B cell (primary cell): Measurements from ENCODE around the gene NEU2. TPM values are rescaled to one million over a fixed set of nuclear protein-coding genes. Genes with fewer than 3 reads are reported as not detected.

Experiments used
- ATAC-seq: fragments of 200-7000 bp; cut with Tn5 transposase; one replicate; pipeline ENCODE4 v1.10.0; 2021; ENCODE audit warnings: low read depth, mild to moderate bottlenecking, moderate number of reproducible peaks, moderate library complexity
- CTCF ChIA-PET: fragments of 350-600 bp; sonication (Branson Sonifier 250); formaldehyde crosslinking; loops from one replicate; lab custom pipeline; 2021; ENCODE audit warnings: antibody characterized with exemption, inconsistent platforms; lab: Charles Lee
- POLR2A ChIA-PET: fragments of 350-600 bp; sonication (Branson Sonifier 250); formaldehyde crosslinking; loops from one replicate; lab custom pipeline; 2021; ENCODE audit warnings: antibody characterized with exemption; lab: Charles Lee
- DNase-seq: peaks from one replicate; pipeline ENCODE4 v3.0.0; 2013
- H2AFZ ChIP-seq: 2 replicates; pipeline ENCODE4 v1.6.1; 2012; ENCODE audit warnings: mild to moderate bottlenecking, low read depth, low read length; ENCODE audit not compliant: insufficient read depth, poor library complexity, severe bottlenecking
- H3K27ac ChIP-seq, 2 donors: 1 replicate in 1 of 2; 2 replicates in 1 of 2; pipeline ENCODE4 v1.5.1; 2012 to 2013; ENCODE audit warnings: low read length in 2 of 2, mild to moderate bottlenecking in 2 of 2, moderate library complexity in 1 of 2
- H3K27me3 ChIP-seq, 4 experiments: fragments of 200-600 bp in 1 of 4; sonication (generic) in 1 of 4; replicated peaks in 1 of 4; 1 replicate in 2 of 4; 2 replicates in 2 of 4; pipeline versions ENCODE4 v1.6.1 to v1.7.0; 2013 to 2016; ENCODE audit warnings: low read length in 3 of 4, mild to moderate bottlenecking in 2 of 4, mixed read lengths in 1 of 4, moderate library complexity in 1 of 4; ENCODE audit not compliant: insufficient read depth in 4 of 4, control insufficient read depth in 3 of 4; ENCODE audit errors: control extremely low read depth in 1 of 4
- H3K36me3 ChIP-seq, 2 experiments: replicated peaks in 1 of 2; 1 replicate in 1 of 2; 2 replicates in 1 of 2; pipeline versions ENCODE4 v1.6.1 to v1.7.1; 2013; ENCODE audit warnings: low read length in 1 of 2; ENCODE audit not compliant: insufficient read depth in 2 of 2, control insufficient read depth in 1 of 2; ENCODE audit errors: control extremely low read depth in 1 of 2, extremely low read depth in 1 of 2
- H3K4me1 ChIP-seq, 2 donors: fragments of 200-600 bp in 1 of 2; sonication (generic) in 1 of 2; 1 replicate in 1 of 2; 2 replicates in 1 of 2; pipeline versions ENCODE4 v1.5.1 to v1.6.1; 2013 to 2017; ENCODE audit warnings: low read length in 2 of 2; ENCODE audit not compliant: control insufficient read depth in 2 of 2, insufficient read depth in 2 of 2
- H3K4me2 ChIP-seq: replicated peaks from 2 replicates; pipeline ENCODE3; 2012; ENCODE audit warnings: mild to moderate bottlenecking, low read depth, low read length; ENCODE audit not compliant: poor library complexity, severe bottlenecking
- H3K4me3 ChIP-seq, 5 experiments: fragments of 200-600 bp in 1 of 5; sonication (generic) in 1 of 5; 1 replicate in 3 of 5; 2 replicates in 2 of 5; pipeline versions ENCODE4 v1.5.1 to v1.7.0; 2011 to 2016; ENCODE audit warnings: low read length in 4 of 5, mild to moderate bottlenecking in 4 of 5, low read depth in 2 of 5, control low read depth in 1 of 5, moderate library complexity in 1 of 5; ENCODE audit not compliant: insufficient read depth in 1 of 5; ENCODE audit errors: control extremely low read depth in 1 of 5, extremely low read depth in 1 of 5
- H3K79me2 ChIP-seq: fragments of 200-600 bp; sonication (generic); one replicate; pipeline ENCODE4 v1.6.0; 2016; ENCODE audit warnings: low read length; ENCODE audit not compliant: control insufficient read depth, insufficient read depth
- H3K9ac ChIP-seq: fragments of 200-600 bp; sonication (generic); 2 replicates; pipeline ENCODE4 v1.6.1; 2017; ENCODE audit warnings: mild to moderate bottlenecking, low read length, moderate library complexity
- H3K9me3 ChIP-seq, 3 donors: one replicate each; pipeline versions ENCODE4 v1.6.1 to v1.7.1; 2013; ENCODE audit warnings: low read length in 2 of 3; ENCODE audit not compliant: control insufficient read depth in 2 of 3, insufficient read depth in 1 of 3; ENCODE audit errors: control extremely low read depth in 1 of 3
- H4K20me1 ChIP-seq: 2 replicates; pipeline ENCODE4 v1.6.0; 2012; ENCODE audit warnings: mild to moderate bottlenecking, low read length; ENCODE audit not compliant: insufficient read depth, control insufficient read depth, poor library complexity, severe bottlenecking
- H3K27ac Mint-ChIP-seq: one replicate; pipeline ENCODE4 v1.8.0; 2021; ENCODE audit warnings: mixed read lengths
- H3K27me3 Mint-ChIP-seq: one replicate; pipeline ENCODE4 v1.8.0; 2021; ENCODE audit warnings: mixed read lengths
- H3K4me1 Mint-ChIP-seq: one replicate; pipeline ENCODE4 v1.8.0; 2021; ENCODE audit warnings: mixed read lengths
- H3K4me3 Mint-ChIP-seq: one replicate; pipeline ENCODE4 v1.8.0; 2021; ENCODE audit warnings: mixed read lengths
- H3K9me3 Mint-ChIP-seq: one replicate; pipeline ENCODE4 v1.8.0; 2022; ENCODE audit warnings: mixed read lengths; ENCODE audit not compliant: insufficient read depth
- CTCF ChIP-seq: fragments of 200-600 bp; IDR thresholded peaks from one replicate; pipeline ENCODE4 v1.8.0; 2022; ENCODE audit warnings: antibody characterized with exemption, mild to moderate bottlenecking
- EZH2 ChIP-seq: IDR thresholded peaks from 2 replicates; pipeline ENCODE4 v1.6.1; 2012; ENCODE audit warnings: borderline replicate concordance, low read depth, mild to moderate bottlenecking, moderate library complexity, low read length; ENCODE audit not compliant: insufficient read depth, poor library complexity, severe bottlenecking
- WGBS: methylation state at CpG from one replicate; pipeline ENCODE4 v1.1.5; 2013; ENCODE audit warnings: missing lambda C conversion rate; ENCODE audit not compliant: insufficient coverage; 5-methylcytosine and 5-hydroxymethylcytosine counted together
- intact Hi-C: fragments of 100-400 bp; cut with micrococcal nuclease; formaldehyde crosslinking; loops from one replicate; pipeline ENCODE4 v1.10.0; 2022
- polyA plus RNA-seq: library from polyadenylated mRNA; depleted of rRNA; stranded (reverse); fragments of >200 nt; gene quantifications from 2 replicates; pipeline ENCODE4 v1.2.3, GENCODE V29; 2012
- total RNA-seq, 2 donors: library from RNA; stranded (reverse); fragments of 120-200 nt in 1 of 2; gene quantifications; 1 replicate in 1 of 2; 2 replicates in 1 of 2; pipeline versions ENCODE4 v1.2.3 to v1.2.4, GENCODE V29; 2013 to 2022

The NEU2 gene
- total and polyA plus RNA-seq, 2 donors (not counting 1 experiment from before 2014, with no cell fraction given), result not detected

GRCh38 chr2:233010569-233011267 is 21.8 kb upstream of the NEU2 start:
- no peaks in the 10 kb centered on the region for H4K20me1 ChIP-seq

More at GRCh38 chr2:233010569-233011267, 21.8 kb upstream of the NEU2 start:
- Histone ChIP-seq H3K9ac (no peak overlapping the region), H3K36me3 (no peaks in the 10 kb centered on the region), H3K4me3 (no peak overlapping the region), H3K27ac (no peak overlapping the region), H3K27me3 (no peaks in the 10 kb centered on the region), H3K4me2 (no peak overlapping the region), H3K9me3 (no peaks in the 10 kb centered on the region), H2AFZ (no peak overlapping the region), H3K4me1 (peaks cover 7 to 11% of the 10 kb centered on the region in 2 donors), H3K79me2 (no peaks in the 10 kb centered on the region)
- intact Hi-C loops, result no loop called here
- Mint-ChIP-seq H3K27me3 (peaks cover 10% of the 10 kb centered on the region), H3K9me3 (no peaks in the 10 kb centered on the region), H3K4me1 (peaks cover 10% of the 10 kb centered on the region), H3K27ac (no peak overlapping the region), H3K4me3 (no peak overlapping the region)
- ATAC-seq (no peak), DNase-seq (no peak)
- ChIA-PET POLR2A (no interaction called here), CTCF (interaction anchor here (0.6 to 1.5 kb wide), 2 partner anchors 9 to 18 kb away, joined by 3 to 5 read pairs; no protein-coding TSS in a partner anchor)
- TF ChIP-seq CTCF (no peak), EZH2 (no peak)
- 100% methylated on average over 5 of the region's 9 CpGs for WGBS
